Mucosa of descending colon (tissue), 3 donors: ENCODE data around the gene SLC25A53. TPM values are rescaled to one million over a fixed set of nuclear protein-coding genes. Genes with fewer than 3 reads are reported as not detected.
A peak's percentile ranks its signal among the peaks of the same experiment; 100 is the strongest.

Experiments
- ATAC-seq: fragments of 200-7000 bp; cut with Tn5 transposase; one replicate; pipeline ENCODE4 v1.9.1; 2020; ENCODE audit warnings: mild to moderate bottlenecking, moderate library complexity
- DNase-seq, 3 donors: peaks; one replicate each; pipeline ENCODE4 v3.0.0-alpha.2; 2020
- H3K36me3 ChIP-seq: fragments of 200-600 bp; one replicate; pipeline ENCODE4 v1.8.0; 2021; ENCODE audit warnings: low read depth, mild to moderate bottlenecking
- H3K4me1 ChIP-seq: fragments of 200-600 bp; one replicate; pipeline ENCODE4 v1.8.0; 2021; ENCODE audit warnings: low read depth, mild to moderate bottlenecking
- H3K4me3 ChIP-seq: fragments of 200-600 bp; one replicate; pipeline ENCODE4 v1.8.0; 2021; ENCODE audit warnings: mild to moderate bottlenecking
- H3K9me3 ChIP-seq: fragments of 200-600 bp; one replicate; pipeline ENCODE4 v1.8.0; 2021; ENCODE audit warnings: mild to moderate bottlenecking
- CTCF ChIP-seq: fragments of 200-600 bp; IDR thresholded peaks from one replicate; pipeline ENCODE4 v1.8.0; 2022; ENCODE audit warnings: antibody characterized with exemption, mild to moderate bottlenecking
- intact Hi-C, 2 donors: fragments of 100-400 bp; cut with DNase I in 1 of 2; cut with micrococcal nuclease in 1 of 2; formaldehyde crosslinking; loops; one replicate each; pipeline versions ENCODE4 v1.11.0 to v1.11.1; 2022; cut with DNase I, micrococcal nuclease
- total RNA-seq, 3 donors: library from RNA; stranded (reverse); fragmentation: NEBNext Ultra II Directional in 2 of 3; extraction: Animal tissue kit (Norgen Biotek cat#: 25700) in 2 of 3; gene quantifications; one replicate each; pipeline versions ENCODE4 v1.2.1 to v1.2.4, GENCODE V29; 2021 to 2023
- donor health status: DM: no; HTN: no; CAD: no; lungs with moderate emphysema.
- donor health status: DM: no; HTN: no; CAD: no.
- donor health status: DM: no; HTN: yes; CAD: no.

SLC25A53 gene
- total RNA-seq, 3 donors from 2014 or later = 7.2 to 18.0 (median 8.5) TPM

- intact Hi-C loops = no loop called here
- no peaks in the 10 kb centered on the region for H3K36me3 ChIP-seq
- H3K4me1 ChIP-seq = peaks cover 6% of the 10 kb centered on the region
- H3K9me3 ChIP-seq = no peaks in the 10 kb centered on the region
- no peak overlapping the region for H3K4me3 ChIP-seq
- DNase-seq (no peak), ATAC-seq (no peak)
- no peak for TF ChIP-seq CTCF
Observed at GRCh38 chrX:104168127-104168526, 11.3 kb upstream of the SLC25A53 start.

GRCh38 chrX:104166735-104167436 is 10.1 kb upstream of the SLC25A53 start:
- intact Hi-C loops = no loop called here
- Histone ChIP-seq H3K36me3 (no peaks in the 10 kb centered on the region), H3K9me3 (no peaks in the 10 kb centered on the region), H3K4me1 (peaks cover 6% of the 10 kb centered on the region), H3K4me3 (peak overlapping the region; percentile 33)
- TF ChIP-seq CTCF = no peak
- peak; percentile 11 for ATAC-seq
- peak in 1 of 3 donors; percentile 16 for DNase-seq

- peak within 1 kb of the TSS; percentile 33 for H3K4me3 ChIP-seq
- no peaks in the 10 kb centered on the region for H3K36me3 ChIP-seq
- H3K4me1 ChIP-seq = peaks cover 6% of the 10 kb centered on the region
- ATAC-seq (peak; percentile 99), DNase-seq (peak; percentile 85 to 93 (median 92))
- no peaks in the 10 kb centered on the region for H3K9me3 ChIP-seq
- intact Hi-C loops = no loop called here
- peak; percentile 81 for TF ChIP-seq CTCF
Observed at GRCh38 chrX:104165894-104166734, 9.3 kb upstream of the SLC25A53 start, which contains the start of gene FAM199X. Gene FAM199X (plus strand): TSS chrX:104166453. CDS start chrX:104166786, 333 bp downstream.

- DNase-seq (no peak), ATAC-seq (no peak)
- Histone ChIP-seq H3K4me3 (no peak overlapping the region), H3K4me1 (no peaks in the 10 kb centered on the region), H3K9me3 (no peaks in the 10 kb centered on the region), H3K36me3 (no peaks in the 10 kb centered on the region)
- intact Hi-C loops = no loop called here
- no peak for TF ChIP-seq CTCF
Observed at GRCh38 chrX:104151037-104151436, 5.8 kb downstream of the SLC25A53 start.

GRCh38 chrX:104141087-104141760 is 15.6 kb downstream of the SLC25A53 start:
- H3K4me1 ChIP-seq = no peaks in the 10 kb centered on the region
- H3K9me3 ChIP-seq = no peaks in the 10 kb centered on the region
- ATAC-seq = no peak
- no peak for DNase-seq
- H3K4me3 ChIP-seq = no peak overlapping the region
- no peak for TF ChIP-seq CTCF
- intact Hi-C loops = no loop called here
- H3K36me3 ChIP-seq = no peaks in the 10 kb centered on the region
